Measurements from ENCODE around the gene EXOC2.

The EXOC2 gene

GRCh38 chr6:527989-528673 is 164.8 kb downstream of the EXOC2 start:
- no peaks in the 10 kb centered on the region for H3K27me3 ChIP-seq (ENCODE audit: control insufficient read depth in 5 of 5, insufficient read depth in 4 of 5, low read length in 5 of 5)
- H3K27ac ChIP-seq (ENCODE audit: low read depth, low read length) = no peak overlapping the region
- no peak overlapping the region for H3K9ac ChIP-seq (ENCODE audit: low read length in 5 of 5)
- H3K9me3 ChIP-seq (ENCODE audit: control insufficient read depth in 5 of 5, low read length in 5 of 5) = no peaks in the 10 kb centered on the region
- no peak overlapping the region for H3K4me3 ChIP-seq (ENCODE audit: low read depth in 1 of 5, low read length in 5 of 5)
- peaks cover 7 to 24% (median 18%) of the 10 kb centered on the region in 5 donors for H3K36me3 ChIP-seq (ENCODE audit: control insufficient read depth in 5 of 5, insufficient read depth in 5 of 5, low read length in 5 of 5)
- H3K4me1 ChIP-seq (ENCODE audit: control insufficient read depth in 5 of 5, insufficient read depth in 5 of 5, low read length in 5 of 5) = no peaks in the 10 kb centered on the region

GRCh38 chr6:524803-525202 is 168.1 kb downstream of the EXOC2 start:
- no peak overlapping the region for H3K4me3 ChIP-seq (ENCODE audit: low read depth in 1 of 5, low read length in 5 of 5)
- H3K27me3 ChIP-seq (ENCODE audit: control insufficient read depth in 5 of 5, insufficient read depth in 4 of 5, low read length in 5 of 5) = no peaks in the 10 kb centered on the region
- H3K9me3 ChIP-seq (ENCODE audit: control insufficient read depth in 5 of 5, low read length in 5 of 5) = no peaks in the 10 kb centered on the region
- no peaks in the 10 kb centered on the region for H3K4me1 ChIP-seq (ENCODE audit: control insufficient read depth in 5 of 5, insufficient read depth in 5 of 5, low read length in 5 of 5)
- H3K9ac ChIP-seq (ENCODE audit: low read length in 5 of 5) = no peak overlapping the region
- H3K27ac ChIP-seq (ENCODE audit: low read depth, low read length) = no peak overlapping the region
- peaks cover 4 to 23% (median 16%) of the 10 kb centered on the region in 5 donors for H3K36me3 ChIP-seq (ENCODE audit: control insufficient read depth in 5 of 5, insufficient read depth in 5 of 5, low read length in 5 of 5)

DNA sequence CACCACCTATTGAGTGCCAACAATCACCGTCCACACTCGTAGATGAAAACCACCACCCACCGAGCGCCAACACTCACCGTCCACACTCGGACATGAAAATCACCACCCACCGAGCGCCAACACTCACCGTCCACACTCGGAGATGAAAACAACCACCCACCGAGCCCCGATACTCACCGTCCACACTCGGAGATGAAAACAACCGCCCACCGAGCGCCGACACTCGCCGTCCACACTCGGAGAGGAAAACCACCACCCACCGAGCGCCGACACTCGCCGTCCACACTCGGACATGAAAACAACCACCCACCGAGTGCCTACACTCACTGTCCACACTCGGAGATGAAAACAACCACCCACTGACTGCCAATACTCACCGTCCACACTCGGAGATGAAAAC is 172.1 kb downstream of the EXOC2 start:
- peaks cover 0 to 21% (median 15%) of the 10 kb centered on the region in 5 donors for H3K36me3 ChIP-seq (ENCODE audit: control insufficient read depth in 5 of 5, insufficient read depth in 5 of 5, low read length in 5 of 5)
- H3K4me3 ChIP-seq (ENCODE audit: low read depth in 1 of 5, low read length in 5 of 5) = no peak overlapping the region
- no peak overlapping the region for H3K9ac ChIP-seq (ENCODE audit: low read length in 5 of 5)
- H3K4me1 ChIP-seq (ENCODE audit: control insufficient read depth in 5 of 5, insufficient read depth in 5 of 5, low read length in 5 of 5) = no peaks in the 10 kb centered on the region
- H3K9me3 ChIP-seq (ENCODE audit: control insufficient read depth in 5 of 5, low read length in 5 of 5) = peaks cover 0 to 3% (median 0%) of the 10 kb centered on the region in 5 donors
- no peaks in the 10 kb centered on the region for H3K27me3 ChIP-seq (ENCODE audit: control insufficient read depth in 5 of 5, insufficient read depth in 4 of 5, low read length in 5 of 5)
- H3K27ac ChIP-seq (ENCODE audit: low read depth, low read length) = no peak overlapping the region

DNA sequence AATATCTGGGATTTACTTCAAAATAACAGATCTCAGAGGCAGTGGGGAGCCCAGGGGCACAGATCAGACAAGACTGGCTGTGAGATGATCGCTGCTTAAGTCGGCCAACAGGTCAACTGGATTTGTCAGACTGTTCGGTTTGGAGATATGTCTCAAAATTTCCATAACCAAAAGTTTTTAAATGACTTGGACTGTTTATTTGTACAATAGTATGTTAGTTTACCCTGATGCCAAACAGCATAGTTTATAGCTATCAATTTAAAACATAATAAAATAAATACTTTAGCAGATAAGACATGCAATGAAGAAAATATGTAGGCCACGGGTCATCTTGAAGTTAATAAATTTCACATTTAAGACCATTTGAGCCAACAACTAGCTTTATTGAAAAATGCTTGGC is 174.7 kb downstream of the EXOC2 start:
- Histone ChIP-seq H3K4me1 (ENCODE audit: control insufficient read depth in 5 of 5, insufficient read depth in 5 of 5, low read length in 5 of 5) (no peaks in the 10 kb centered on the region), H3K36me3 (ENCODE audit: control insufficient read depth in 5 of 5, insufficient read depth in 5 of 5, low read length in 5 of 5) (peaks cover 0 to 21% (median 12%) of the 10 kb centered on the region in 5 donors), H3K9me3 (ENCODE audit: control insufficient read depth in 5 of 5, low read length in 5 of 5) (peaks cover 0 to 3% (median 0%) of the 10 kb centered on the region in 5 donors), H3K27ac (ENCODE audit: low read depth, low read length) (no peak overlapping the region), H3K4me3 (ENCODE audit: low read depth in 1 of 5, low read length in 5 of 5) (no peak overlapping the region), H3K27me3 (ENCODE audit: control insufficient read depth in 5 of 5, insufficient read depth in 4 of 5, low read length in 5 of 5) (no peaks in the 10 kb centered on the region), H3K9ac (ENCODE audit: low read length in 5 of 5) (no peak overlapping the region)

GRCh38 chr6:516213-516612 is 176.7 kb downstream of the EXOC2 start:
- H3K4me1 ChIP-seq (ENCODE audit: control insufficient read depth in 5 of 5, insufficient read depth in 5 of 5, low read length in 5 of 5) = no peaks in the 10 kb centered on the region
- H3K36me3 ChIP-seq (ENCODE audit: control insufficient read depth in 5 of 5, insufficient read depth in 5 of 5, low read length in 5 of 5) = peaks cover 0 to 15% (median 8%) of the 10 kb centered on the region in 5 donors
- H3K4me3 ChIP-seq (ENCODE audit: low read depth in 1 of 5, low read length in 5 of 5) = no peak overlapping the region
- no peaks in the 10 kb centered on the region for H3K27me3 ChIP-seq (ENCODE audit: control insufficient read depth in 5 of 5, insufficient read depth in 4 of 5, low read length in 5 of 5)
- H3K9ac ChIP-seq (ENCODE audit: low read length in 5 of 5) = no peak overlapping the region
- H3K9me3 ChIP-seq (ENCODE audit: control insufficient read depth in 5 of 5, low read length in 5 of 5) = peaks cover 0 to 3% (median 0%) of the 10 kb centered on the region in 5 donors
- H3K27ac ChIP-seq (ENCODE audit: low read depth, low read length) = no peak overlapping the region

- Histone ChIP-seq H3K9me3 (ENCODE audit: control insufficient read depth in 5 of 5, low read length in 5 of 5) (peaks cover 0 to 3% (median 0%) of the 10 kb centered on the region in 5 donors), H3K4me1 (ENCODE audit: control insufficient read depth in 5 of 5, insufficient read depth in 5 of 5, low read length in 5 of 5) (no peaks in the 10 kb centered on the region), H3K27ac (ENCODE audit: low read depth, low read length) (no peak overlapping the region), H3K9ac (ENCODE audit: low read length in 5 of 5) (no peak overlapping the region), H3K4me3 (ENCODE audit: low read depth in 1 of 5, low read length in 5 of 5) (no peak overlapping the region), H3K36me3 (ENCODE audit: control insufficient read depth in 5 of 5, insufficient read depth in 5 of 5, low read length in 5 of 5) (peaks cover 0 to 15% (median 8%) of the 10 kb centered on the region in 5 donors), H3K27me3 (ENCODE audit: control insufficient read depth in 5 of 5, insufficient read depth in 4 of 5, low read length in 5 of 5) (no peaks in the 10 kb centered on the region)
These were observed 177.7 kb downstream of the EXOC2 start for GRCh38 chr6:515267-515666.

- Histone ChIP-seq H3K9me3 (ENCODE audit: control insufficient read depth in 5 of 5, low read length in 5 of 5) (peaks cover 0 to 3% (median 0%) of the 10 kb centered on the region in 5 donors), H3K4me3 (ENCODE audit: low read depth in 1 of 5, low read length in 5 of 5) (no peak overlapping the region), H3K36me3 (ENCODE audit: control insufficient read depth in 5 of 5, insufficient read depth in 5 of 5, low read length in 5 of 5) (peaks cover 0 to 15% (median 8%) of the 10 kb centered on the region in 5 donors), H3K27me3 (ENCODE audit: control insufficient read depth in 5 of 5, insufficient read depth in 4 of 5, low read length in 5 of 5) (no peaks in the 10 kb centered on the region), H3K9ac (ENCODE audit: low read length in 5 of 5) (no peak overlapping the region), H3K4me1 (ENCODE audit: control insufficient read depth in 5 of 5, insufficient read depth in 5 of 5, low read length in 5 of 5) (no peaks in the 10 kb centered on the region), H3K27ac (ENCODE audit: low read depth, low read length) (no peak overlapping the region)
These were observed 178.5 kb downstream of the EXOC2 start for GRCh38 chr6:514396-514978.

- H3K27me3 ChIP-seq (ENCODE audit: control insufficient read depth in 5 of 5, insufficient read depth in 4 of 5, low read length in 5 of 5) = no peaks in the 10 kb centered on the region
- peaks cover 0 to 15% (median 8%) of the 10 kb centered on the region in 5 donors for H3K36me3 ChIP-seq (ENCODE audit: control insufficient read depth in 5 of 5, insufficient read depth in 5 of 5, low read length in 5 of 5)
- peaks cover 0 to 3% (median 0%) of the 10 kb centered on the region in 5 donors for H3K9me3 ChIP-seq (ENCODE audit: control insufficient read depth in 5 of 5, low read length in 5 of 5)
- H3K9ac ChIP-seq (ENCODE audit: low read length in 5 of 5) = no peak overlapping the region
- no peak overlapping the region for H3K27ac ChIP-seq (ENCODE audit: low read depth, low read length)
- no peak overlapping the region for H3K4me3 ChIP-seq (ENCODE audit: low read depth in 1 of 5, low read length in 5 of 5)
- H3K4me1 ChIP-seq (ENCODE audit: control insufficient read depth in 5 of 5, insufficient read depth in 5 of 5, low read length in 5 of 5) = no peaks in the 10 kb centered on the region
These were observed 179.0 kb downstream of the EXOC2 start for GRCh38 chr6:513961-514360.

DNA sequence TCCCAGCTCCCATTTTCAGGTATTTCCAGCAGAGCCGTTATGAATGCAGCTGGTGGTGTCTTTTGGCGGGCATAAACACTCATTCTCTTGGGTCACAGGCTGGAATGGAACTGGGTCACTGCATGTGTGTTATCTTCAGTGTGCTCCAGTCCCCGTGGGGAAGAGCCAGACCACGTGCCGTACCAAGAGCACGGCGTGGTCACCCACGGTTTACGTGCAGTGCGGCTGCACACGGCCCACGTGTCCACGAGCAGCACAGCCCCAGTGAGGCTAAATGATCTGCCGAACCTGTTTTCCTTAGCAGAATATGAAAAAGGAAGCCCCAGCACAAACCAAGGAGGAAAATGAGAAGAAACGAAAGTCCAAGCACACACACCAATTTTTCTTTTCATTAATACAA is 179.9 kb downstream of the EXOC2 start:
- H3K36me3 ChIP-seq (ENCODE audit: control insufficient read depth in 5 of 5, insufficient read depth in 5 of 5, low read length in 5 of 5) = peaks cover 0 to 15% (median 8%) of the 10 kb centered on the region in 5 donors
- no peak overlapping the region for H3K27ac ChIP-seq (ENCODE audit: low read depth, low read length)
- no peaks in the 10 kb centered on the region for H3K27me3 ChIP-seq (ENCODE audit: control insufficient read depth in 5 of 5, insufficient read depth in 4 of 5, low read length in 5 of 5)
- no peak overlapping the region for H3K9ac ChIP-seq (ENCODE audit: low read length in 5 of 5)
- H3K9me3 ChIP-seq (ENCODE audit: control insufficient read depth in 5 of 5, low read length in 5 of 5) = peaks cover 0 to 1% (median 0%) of the 10 kb centered on the region in 5 donors
- no peak overlapping the region for H3K4me3 ChIP-seq (ENCODE audit: low read depth in 1 of 5, low read length in 5 of 5)
- no peaks in the 10 kb centered on the region for H3K4me1 ChIP-seq (ENCODE audit: control insufficient read depth in 5 of 5, insufficient read depth in 5 of 5, low read length in 5 of 5)

GRCh38 chr6:511488-512137 is 181.3 kb downstream of the EXOC2 start:
- Histone ChIP-seq H3K4me1 (ENCODE audit: control insufficient read depth in 5 of 5, insufficient read depth in 5 of 5, low read length in 5 of 5) (no peaks in the 10 kb centered on the region), H3K9ac (ENCODE audit: low read length in 5 of 5) (no peak overlapping the region), H3K9me3 (ENCODE audit: control insufficient read depth in 5 of 5, low read length in 5 of 5) (no peaks in the 10 kb centered on the region), H3K36me3 (ENCODE audit: control insufficient read depth in 5 of 5, insufficient read depth in 5 of 5, low read length in 5 of 5) (peaks cover 0 to 13% (median 8%) of the 10 kb centered on the region in 5 donors), H3K27me3 (ENCODE audit: control insufficient read depth in 5 of 5, insufficient read depth in 4 of 5, low read length in 5 of 5) (no peaks in the 10 kb centered on the region), H3K27ac (ENCODE audit: low read depth, low read length) (no peak overlapping the region), H3K4me3 (ENCODE audit: low read depth in 1 of 5, low read length in 5 of 5) (no peak overlapping the region)
